Measurements from ENCODE around the gene PRDX3.
"Not testable (repeated sequence)": the region's sequence is repeated elsewhere in the genome, so short reads cannot be mapped to it uniquely, and the experiment has no call there.

Gene PRDX3

DNA sequence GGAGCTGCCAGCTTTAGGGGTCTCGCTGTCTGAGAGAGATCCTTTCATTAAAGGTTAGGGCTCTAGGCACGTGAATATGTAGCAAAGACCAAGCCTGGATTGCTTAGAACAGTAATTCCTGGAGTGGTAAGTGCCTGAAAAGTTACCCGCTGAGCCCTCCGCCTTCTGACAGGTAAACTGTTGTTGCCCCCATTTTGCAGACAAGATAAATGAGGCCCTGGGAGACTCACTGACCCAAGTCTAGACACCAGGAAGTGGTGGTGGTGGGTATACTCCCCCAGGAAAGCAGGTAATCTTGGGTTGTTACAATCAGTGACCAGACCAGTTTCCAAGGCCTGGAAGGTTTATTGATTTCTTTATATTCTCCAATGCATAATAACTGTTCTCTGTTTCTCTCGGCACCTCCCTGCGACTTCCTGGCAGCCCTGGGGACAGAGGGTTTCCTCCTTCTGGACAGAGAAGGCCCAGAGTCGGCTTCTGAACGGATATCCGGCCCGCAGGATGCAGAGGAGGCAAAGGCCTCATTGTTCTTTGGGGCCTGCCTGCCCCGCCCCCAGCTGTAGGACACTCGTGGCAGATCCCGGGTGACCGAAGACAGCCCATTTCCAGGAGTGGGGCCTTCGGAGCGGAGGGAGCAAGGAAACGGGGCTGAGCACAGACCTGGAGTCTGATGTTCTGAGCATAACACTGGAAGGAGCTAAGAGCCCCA, 27.4 kb upstream of the PRDX3 start:
- DNase-seq = no peak

GRCh38 chr10:119203006-119203405, 24.4 kb upstream of the PRDX3 start:
- peak; percentile 68 for DNase-seq

DNA sequence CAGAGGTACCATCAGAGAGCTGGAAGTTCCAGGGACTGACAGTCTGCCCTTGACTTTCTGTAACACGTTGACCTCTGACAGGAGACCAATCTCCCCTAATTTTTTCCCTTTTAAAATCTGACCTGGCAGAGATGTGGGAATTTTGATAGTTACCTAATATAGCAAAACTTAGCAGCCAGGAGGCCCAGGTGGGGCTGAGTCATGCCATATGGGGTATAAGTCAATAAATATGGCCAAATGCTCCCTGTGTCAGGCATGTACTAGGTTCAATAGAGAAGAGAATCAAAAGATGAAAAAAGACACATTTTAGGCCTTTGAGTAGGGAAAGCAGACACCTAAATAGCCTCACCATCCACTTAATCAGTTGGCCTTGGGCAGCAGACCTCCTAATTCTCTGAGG, 22.6 kb upstream of the PRDX3 start:
- DNase-seq = no peak

- peak; percentile 80 for DNase-seq
Measured at GRCh38 chr10:119199231-119199992, 20.8 kb upstream of the PRDX3 start.

DNA sequence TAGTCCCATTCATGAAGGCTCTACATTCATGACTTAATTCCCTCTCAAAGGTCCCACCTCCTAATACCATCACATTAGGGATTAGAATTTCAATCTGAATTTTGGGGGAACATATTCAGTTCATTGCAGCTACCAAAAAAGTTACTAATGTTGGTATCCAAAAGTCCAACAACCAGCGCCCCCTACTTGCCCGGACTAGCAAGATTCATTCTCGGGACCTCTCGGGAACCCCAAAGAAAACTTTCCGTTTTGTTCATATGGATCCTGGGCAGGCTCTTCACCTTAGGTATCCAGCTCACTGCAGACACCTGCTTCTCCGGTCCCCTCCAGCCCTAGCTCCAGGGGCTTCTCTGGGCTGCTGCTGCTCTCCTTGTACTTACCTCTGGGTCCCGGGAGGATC, 19.8 kb upstream of the PRDX3 start:
- no peak for DNase-seq

DNA sequence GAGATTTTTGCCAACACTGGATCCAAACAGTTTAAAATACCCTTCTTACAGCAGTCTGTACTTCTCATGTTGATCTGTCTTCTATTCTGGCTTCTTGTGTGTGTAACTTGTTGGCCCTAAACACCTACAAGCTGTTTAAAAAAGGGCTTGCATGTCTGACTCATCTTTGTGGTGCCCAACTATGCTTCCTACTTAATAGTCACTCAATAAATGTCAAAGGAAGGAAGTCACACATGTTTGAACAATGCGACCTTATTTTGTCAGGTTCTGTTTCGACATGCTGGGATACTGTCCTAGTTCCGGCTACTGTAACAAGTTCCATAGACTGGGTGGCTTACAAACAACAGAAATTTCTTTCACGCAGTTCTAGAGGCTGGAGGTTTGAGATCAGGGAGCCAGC, 19.3 kb upstream of the PRDX3 start:
- DNase-seq = peak; percentile 59

GRCh38 chr10:119191881-119192280, 13.3 kb upstream of the PRDX3 start:
- no peak for DNase-seq

- no peak for DNase-seq
Measured at GRCh38 chr10:119190954-119191785, 12.6 kb upstream of the PRDX3 start.

- DNase-seq = peak; percentile 97
Measured at GRCh38 chr10:119190353-119190752, 11.7 kb upstream of the PRDX3 start.

GRCh38 chr10:119189811-119190282, 11.2 kb upstream of the PRDX3 start:
- peak; percentile 32 for DNase-seq

GRCh38 chr10:119183664-119184412, 5.2 kb upstream of the PRDX3 start:
- no peak for DNase-seq

GRCh38 chr10:119180850-119181400, 2.3 kb upstream of the PRDX3 start:
- DNase-seq = not testable (repeated sequence)

DNA sequence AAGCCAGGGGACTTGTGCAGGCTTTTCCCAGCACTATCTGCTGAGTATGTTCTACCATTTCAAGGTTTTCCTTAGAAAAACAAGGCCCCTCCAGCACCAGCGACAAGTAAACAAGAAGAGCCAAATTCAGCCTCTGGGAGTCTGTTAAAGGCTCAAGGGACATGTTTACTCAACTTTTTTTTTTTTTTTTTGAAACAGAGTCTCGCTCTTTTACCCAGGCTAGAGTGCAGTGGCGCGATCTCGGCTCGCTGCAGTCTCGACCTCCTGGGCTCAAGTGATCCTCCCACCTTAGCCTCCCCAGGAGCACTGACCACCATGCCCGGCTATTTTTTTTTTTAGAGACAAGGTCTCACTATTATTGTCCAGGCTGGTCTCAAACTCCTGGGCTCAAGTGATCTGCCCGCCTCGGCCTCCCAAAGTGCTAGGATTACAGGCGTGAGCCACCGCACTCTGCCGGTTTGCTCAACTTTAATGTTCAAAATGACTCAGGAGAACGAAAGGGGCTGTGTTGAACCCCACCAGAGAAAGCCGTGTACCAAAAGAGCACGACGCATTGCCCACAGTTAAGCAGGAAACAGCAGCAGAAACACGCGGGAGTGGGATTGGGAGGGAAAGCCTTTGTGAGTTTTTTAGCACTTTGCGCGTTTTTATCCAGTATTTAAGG, 772 bp downstream of the PRDX3 start:
- DNase-seq = no peak

DNA sequence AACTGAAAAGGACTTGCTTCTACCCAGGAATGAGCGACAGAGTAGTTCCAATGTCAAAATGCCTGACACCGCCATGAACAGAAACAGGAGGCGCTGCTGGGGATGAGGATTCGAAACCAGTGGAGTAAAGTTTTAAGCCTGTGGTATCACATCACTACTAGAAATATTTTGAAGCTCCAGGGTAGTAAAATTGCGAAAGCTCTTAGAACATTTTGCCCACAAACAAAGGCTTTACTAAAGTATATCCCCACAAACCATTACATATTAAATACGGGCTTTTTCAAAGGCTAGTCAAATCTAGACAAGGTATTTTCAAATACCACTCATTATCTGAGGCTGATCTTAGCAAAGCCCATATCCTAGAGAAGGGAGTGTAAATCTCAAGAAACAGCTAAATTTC, 2.4 kb downstream of the PRDX3 start:
- no peak for DNase-seq

DNA sequence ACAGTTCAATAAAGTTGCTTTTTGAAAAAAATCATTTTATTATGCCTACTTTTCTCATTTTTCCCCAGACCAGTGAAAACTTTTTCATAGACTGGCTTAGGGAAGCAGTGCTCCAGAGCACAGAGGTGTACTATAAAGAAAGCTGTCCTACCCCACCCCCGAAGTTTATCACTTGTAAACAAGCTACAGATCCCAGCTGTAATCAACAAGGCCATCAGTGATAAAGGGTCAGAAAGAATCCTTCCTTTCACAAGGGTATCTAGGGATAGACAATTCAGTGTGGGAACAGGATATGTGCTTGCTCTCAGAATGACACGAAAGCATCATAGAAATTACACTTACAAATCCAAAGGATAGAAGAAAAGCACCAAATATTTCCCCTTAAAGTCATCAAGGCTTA, 4.5 kb downstream of the PRDX3 start:
- no peak for DNase-seq

- no peak for DNase-seq
Measured at GRCh38 chr10:119167041-119167440, 11.6 kb downstream of the PRDX3 start.

DNA sequence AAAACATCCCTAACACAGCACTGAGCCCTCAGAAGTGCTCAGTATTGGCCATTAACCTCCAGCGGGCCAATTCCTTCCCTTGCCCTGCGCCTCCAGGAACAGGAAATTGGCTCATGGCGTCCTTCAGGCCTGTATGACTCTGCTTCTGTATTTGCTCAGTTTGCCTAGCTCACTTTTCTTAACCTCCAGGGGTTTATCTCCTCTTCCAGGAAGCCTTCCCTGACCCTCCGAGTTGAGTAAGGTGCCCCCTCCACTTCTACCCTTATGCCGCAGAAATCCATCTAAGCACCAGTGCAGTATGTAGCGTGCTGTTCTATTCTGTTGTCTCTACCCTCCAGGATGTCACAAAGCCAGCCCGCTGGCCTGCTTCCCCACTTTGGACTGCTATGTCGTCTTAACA, 12.0 kb downstream of the PRDX3 start:
- no peak for DNase-seq

DNA sequence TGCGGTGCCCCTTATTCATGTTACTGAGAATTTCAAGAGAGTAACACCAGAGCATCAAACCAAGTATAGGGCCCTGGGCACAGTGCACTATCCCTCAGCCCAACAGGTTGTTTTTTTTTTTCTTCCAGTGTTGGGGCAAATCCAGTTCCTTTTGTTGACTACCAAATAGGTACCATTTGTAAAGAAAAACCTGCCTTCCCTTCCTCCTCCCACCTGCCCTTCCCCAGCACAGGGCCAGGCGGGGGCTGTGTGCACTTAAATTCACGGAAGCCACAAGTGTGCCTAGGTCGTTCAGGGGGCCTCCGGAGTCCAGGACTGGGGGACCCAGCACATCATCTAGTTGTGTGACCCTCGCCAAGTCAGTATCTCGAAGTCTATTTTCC, 12.5 kb downstream of the PRDX3 start:
- DNase-seq = no peak

DNA sequence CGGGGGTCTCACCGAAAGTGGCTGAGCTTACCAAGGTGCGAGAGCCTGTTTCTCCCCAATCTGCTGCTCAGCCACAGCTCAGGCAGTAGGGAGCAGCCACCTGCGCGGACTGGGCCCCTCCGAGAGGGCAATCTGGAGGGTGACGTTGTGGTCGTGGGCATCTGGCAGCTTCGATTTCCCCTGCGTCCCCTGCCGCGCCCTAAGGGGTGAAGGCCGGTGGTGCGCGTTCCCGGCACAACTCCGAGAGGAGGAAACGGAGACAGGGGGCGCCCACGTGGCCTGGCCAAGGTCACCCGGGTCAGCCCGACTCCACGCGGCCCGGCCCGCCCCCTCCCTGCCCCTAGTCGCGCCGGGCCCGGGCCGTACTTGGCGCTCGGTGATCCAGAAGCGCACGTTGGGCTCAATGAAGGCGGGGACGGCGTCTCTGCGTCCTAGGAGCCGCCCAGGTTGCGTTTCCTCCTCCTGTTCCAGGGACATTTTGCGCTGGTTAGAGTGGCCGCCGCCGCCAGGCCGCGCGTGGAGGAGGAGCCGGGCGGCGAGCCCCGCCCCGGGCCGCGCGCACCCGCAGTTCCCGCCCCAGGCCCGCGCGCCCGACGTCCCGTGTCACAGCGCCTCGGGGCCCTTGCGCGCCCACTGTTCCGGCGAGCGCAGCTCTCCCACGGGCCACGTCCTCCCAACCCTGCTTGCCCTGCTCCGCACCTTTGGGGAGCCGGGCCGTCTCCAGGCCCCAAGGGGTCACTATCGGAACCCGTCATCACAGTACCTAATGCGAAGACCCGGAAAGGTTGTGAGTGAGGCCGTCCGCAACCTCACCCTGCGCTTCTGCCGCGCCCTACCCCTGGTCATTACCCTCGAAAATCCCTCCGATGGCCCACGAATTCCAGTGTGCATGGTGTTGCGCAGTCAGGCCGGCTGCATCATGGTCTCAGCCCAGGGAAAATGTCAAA, 13.2 kb downstream of the PRDX3 start, which contains the start of gene SFXN4:
SFXN4 (minus strand) TSS at position 544 of the 947 bp plus-strand sequence; CDS start at position 477, 67 bp downstream.
- DNase-seq = peak; percentile 54

- DNase-seq = no peak
Measured at GRCh38 chr10:119162452-119163092, 16.0 kb downstream of the PRDX3 start.

Measured in fibroblast of skin of right quadriceps (primary cell).